ENCODE data around the gene RASAL2. TPM values are rescaled to one million over a fixed set of nuclear protein-coding genes. Genes with fewer than 3 reads are reported as not detected.

RASAL2 gene
- total and polyA plus RNA-seq, 2 experiments from 2014 or later: 16.0 to 42.2 TPM

DNA sequence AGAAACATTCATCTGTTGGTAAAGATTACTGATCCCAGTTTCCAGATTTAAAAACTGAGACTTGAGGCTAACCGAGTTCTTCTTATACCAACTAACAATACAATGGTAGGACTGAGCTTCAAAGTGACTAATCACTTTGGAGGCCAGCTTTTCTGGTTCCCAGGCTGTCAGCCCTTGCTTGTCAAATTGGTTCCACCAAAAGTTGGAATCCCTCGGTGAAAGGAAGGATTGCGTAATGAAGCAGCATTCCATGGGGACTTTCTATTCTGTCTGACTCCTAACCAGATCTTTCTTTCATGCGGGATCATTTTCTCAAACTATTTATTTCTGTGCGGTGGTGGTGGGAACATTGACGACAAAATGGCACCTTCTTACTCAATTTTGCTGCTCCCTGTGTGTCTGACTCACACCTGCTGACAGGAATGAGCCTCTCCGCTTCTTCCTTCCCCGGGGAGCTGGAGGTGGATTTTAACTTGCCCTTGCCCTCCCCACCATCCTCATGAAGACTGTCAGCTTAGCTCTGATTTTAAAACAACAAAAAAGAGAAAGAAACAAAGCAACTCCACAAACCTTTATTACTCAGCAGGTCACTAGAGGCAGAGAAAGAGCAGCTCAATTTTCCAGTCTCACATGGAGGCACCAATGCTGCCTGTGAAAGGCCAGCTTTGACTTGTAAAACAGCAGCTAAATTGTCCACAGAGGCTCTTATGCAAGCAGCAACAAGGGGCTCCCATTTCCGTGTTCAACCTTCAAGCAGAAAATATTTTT, 32.9 kb upstream of the RASAL2 start:
- Histone ChIP-seq H3K4me3 (peak overlapping the region; percentile 15; the same call in 1 of the 2 replicates), H3F3A (replicated peaks; ENCODE audit: low read depth) (peaks cover 5% of the 10 kb centered on the region), H4K20me1 (replicated peaks; ENCODE audit: insufficient read depth) (no peaks in the 10 kb centered on the region), H3K27me3 (ENCODE audit: insufficient read depth) (no peaks in the 10 kb centered on the region), H2AFZ (peak overlapping the region; percentile 56; the same call in 1 of the 2 replicates), H3K4me2 (peak overlapping the region; percentile 50), H3K36me3 (ENCODE audit: insufficient read depth) (no peaks in the 10 kb centered on the region), H3K9me2 (ENCODE audit: insufficient read depth) (no peaks in the 10 kb centered on the region), H3K79me2 (replicated peaks; ENCODE audit: insufficient read depth) (no peaks in the 10 kb centered on the region), H3K4me1 (ENCODE audit: insufficient read depth) (peaks cover 53% of the 10 kb centered on the region), H3K27ac (ENCODE audit: low read depth) (peak overlapping the region; percentile 82)
- peak; percentile 83 for ATAC-seq
- H3K27me3 Mint-ChIP-seq (ENCODE audit: insufficient read depth, low read depth, poor library complexity): peaks cover 3% of the 10 kb centered on the region
- H3K36me3 Mint-ChIP-seq (ENCODE audit: low read depth): no peaks in the 10 kb centered on the region
- peak; percentile 61 for DNase-seq (ENCODE audit: low spot score)
- H3K9me3 Mint-ChIP-seq: no peaks in the 10 kb centered on the region
- peak overlapping the region; percentile 60 for H3K4me3 Mint-ChIP-seq
- peaks cover 56% of the 10 kb centered on the region for H3K4me1 Mint-ChIP-seq
- peak overlapping the region; percentile 98 for H3K27ac Mint-ChIP-seq
- TF ChIP-seq ZNF331 (CRISPR knock-in tag; IDR thresholded peaks at IDR 0.05; ENCODE audit: low read depth): no peak
- no peak for TF ChIP-seq EZH2 (IDR thresholded peaks at IDR 0.05; ENCODE audit: low read depth, unreplicated experiment)
- TF ChIP-seq ETS1 (IDR thresholded peaks at IDR 0.05): no peak; the same call in 1 of the 2 replicates
- TF ChIP-seq, protein P1, sequence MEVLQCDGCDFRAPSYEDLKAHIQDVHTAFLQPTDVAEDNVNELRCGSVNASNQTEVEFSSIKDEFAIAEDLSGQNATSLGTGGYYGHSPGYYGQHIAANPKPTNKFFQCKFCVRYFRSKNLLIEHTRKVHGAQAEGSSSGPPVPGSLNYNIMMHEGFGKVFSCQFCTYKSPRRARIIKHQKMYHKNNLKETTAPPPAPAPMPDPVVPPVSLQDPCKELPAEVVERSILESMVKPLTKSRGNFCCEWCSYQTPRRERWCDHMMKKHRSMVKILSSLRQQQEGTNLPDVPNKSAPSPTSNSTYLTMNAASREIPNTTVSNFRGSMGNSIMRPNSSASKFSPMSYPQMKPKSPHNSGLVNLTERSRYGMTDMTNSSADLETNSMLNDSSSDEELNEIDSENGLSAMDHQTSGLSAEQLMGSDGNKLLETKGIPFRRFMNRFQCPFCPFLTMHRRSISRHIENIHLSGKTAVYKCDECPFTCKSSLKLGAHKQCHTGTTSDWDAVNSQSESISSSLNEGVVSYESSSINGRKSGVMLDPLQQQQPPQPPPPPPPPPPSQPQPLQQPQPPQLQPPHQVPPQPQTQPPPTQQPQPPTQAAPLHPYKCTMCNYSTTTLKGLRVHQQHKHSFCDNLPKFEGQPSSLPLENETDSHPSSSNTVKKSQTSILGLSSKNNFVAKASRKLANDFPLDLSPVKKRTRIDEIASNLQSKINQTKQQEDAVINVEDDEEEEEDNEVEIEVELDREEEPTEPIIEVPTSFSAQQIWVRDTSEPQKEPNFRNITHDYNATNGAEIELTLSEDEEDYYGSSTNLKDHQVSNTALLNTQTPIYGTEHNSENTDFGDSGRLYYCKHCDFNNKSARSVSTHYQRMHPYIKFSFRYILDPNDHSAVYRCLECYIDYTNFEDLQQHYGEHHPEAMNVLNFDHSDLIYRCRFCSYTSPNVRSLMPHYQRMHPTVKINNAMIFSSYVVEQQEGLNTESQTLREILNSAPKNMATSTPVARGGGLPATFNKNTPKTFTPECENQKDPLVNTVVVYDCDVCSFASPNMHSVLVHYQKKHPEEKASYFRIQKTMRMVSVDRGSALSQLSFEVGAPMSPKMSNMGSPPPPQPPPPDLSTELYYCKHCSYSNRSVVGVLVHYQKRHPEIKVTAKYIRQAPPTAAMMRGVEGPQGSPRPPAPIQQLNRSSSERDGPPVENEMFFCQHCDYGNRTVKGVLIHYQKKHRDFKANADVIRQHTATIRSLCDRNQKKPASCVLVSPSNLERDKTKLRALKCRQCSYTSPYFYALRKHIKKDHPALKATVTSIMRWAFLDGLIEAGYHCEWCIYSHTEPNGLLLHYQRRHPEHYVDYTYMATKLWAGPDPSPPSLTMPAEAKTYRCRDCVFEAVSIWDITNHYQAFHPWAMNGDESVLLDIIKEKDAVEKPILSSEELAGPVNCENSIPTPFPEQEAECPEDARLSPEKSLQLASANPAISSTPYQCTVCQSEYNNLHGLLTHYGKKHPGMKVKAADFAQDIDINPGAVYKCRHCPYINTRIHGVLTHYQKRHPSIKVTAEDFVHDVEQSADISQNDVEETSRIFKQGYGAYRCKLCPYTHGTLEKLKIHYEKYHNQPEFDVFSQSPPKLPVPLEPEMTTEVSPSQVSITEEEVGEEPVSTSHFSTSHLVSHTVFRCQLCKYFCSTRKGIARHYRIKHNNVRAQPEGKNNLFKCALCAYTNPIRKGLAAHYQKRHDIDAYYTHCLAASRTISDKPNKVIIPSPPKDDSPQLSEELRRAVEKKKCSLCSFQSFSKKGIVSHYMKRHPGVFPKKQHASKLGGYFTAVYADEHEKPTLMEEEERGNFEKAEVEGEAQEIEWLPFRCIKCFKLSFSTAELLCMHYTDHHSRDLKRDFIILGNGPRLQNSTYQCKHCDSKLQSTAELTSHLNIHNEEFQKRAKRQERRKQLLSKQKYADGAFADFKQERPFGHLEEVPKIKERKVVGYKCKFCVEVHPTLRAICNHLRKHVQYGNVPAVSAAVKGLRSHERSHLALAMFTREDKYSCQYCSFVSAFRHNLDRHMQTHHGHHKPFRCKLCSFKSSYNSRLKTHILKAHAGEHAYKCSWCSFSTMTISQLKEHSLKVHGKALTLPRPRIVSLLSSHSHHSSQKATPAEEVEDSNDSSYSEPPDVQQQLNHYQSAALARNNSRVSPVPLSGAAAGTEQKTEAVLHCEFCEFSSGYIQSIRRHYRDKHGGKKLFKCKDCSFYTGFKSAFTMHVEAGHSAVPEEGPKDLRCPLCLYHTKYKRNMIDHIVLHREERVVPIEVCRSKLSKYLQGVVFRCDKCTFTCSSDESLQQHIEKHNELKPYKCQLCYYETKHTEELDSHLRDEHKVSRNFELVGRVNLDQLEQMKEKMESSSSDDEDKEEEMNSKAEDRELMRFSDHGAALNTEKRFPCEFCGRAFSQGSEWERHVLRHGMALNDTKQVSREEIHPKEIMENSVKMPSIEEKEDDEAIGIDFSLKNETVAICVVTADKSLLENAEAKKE (CRISPR knock-in tag; IDR thresholded peaks at IDR 0.05): peak; percentile 28; the same call in 1 of the 2 replicates
- no peak for TF ChIP-seq CREB1 (CRISPR knock-in tag; IDR thresholded peaks at IDR 0.05; ENCODE audit: low read depth)
- no peak for TF ChIP-seq CTCF (conservative IDR thresholded peaks at IDR 0.05; ENCODE audit: low read depth in 2 of 2)

All from GM23338 (cell line).